NCI-H2107 treated with DMSO at 0.1 percent for 48 hours (cell line): ENCODE data around the gene ALOX15.
"Not testable (repeated sequence)": the region's sequence is repeated elsewhere in the genome, so short reads cannot be mapped to it uniquely, and the experiment has no call there.

Experiments
- DNase-seq: peaks from one replicate; lab custom pipeline; 2025; ENCODE audit not compliant: unreplicated experiment; lab: John Stamatoyannopoulos, UW

ALOX15 gene, protein sequence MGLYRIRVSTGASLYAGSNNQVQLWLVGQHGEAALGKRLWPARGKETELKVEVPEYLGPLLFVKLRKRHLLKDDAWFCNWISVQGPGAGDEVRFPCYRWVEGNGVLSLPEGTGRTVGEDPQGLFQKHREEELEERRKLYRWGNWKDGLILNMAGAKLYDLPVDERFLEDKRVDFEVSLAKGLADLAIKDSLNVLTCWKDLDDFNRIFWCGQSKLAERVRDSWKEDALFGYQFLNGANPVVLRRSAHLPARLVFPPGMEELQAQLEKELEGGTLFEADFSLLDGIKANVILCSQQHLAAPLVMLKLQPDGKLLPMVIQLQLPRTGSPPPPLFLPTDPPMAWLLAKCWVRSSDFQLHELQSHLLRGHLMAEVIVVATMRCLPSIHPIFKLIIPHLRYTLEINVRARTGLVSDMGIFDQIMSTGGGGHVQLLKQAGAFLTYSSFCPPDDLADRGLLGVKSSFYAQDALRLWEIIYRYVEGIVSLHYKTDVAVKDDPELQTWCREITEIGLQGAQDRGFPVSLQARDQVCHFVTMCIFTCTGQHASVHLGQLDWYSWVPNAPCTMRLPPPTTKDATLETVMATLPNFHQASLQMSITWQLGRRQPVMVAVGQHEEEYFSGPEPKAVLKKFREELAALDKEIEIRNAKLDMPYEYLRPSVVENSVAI

DNA sequence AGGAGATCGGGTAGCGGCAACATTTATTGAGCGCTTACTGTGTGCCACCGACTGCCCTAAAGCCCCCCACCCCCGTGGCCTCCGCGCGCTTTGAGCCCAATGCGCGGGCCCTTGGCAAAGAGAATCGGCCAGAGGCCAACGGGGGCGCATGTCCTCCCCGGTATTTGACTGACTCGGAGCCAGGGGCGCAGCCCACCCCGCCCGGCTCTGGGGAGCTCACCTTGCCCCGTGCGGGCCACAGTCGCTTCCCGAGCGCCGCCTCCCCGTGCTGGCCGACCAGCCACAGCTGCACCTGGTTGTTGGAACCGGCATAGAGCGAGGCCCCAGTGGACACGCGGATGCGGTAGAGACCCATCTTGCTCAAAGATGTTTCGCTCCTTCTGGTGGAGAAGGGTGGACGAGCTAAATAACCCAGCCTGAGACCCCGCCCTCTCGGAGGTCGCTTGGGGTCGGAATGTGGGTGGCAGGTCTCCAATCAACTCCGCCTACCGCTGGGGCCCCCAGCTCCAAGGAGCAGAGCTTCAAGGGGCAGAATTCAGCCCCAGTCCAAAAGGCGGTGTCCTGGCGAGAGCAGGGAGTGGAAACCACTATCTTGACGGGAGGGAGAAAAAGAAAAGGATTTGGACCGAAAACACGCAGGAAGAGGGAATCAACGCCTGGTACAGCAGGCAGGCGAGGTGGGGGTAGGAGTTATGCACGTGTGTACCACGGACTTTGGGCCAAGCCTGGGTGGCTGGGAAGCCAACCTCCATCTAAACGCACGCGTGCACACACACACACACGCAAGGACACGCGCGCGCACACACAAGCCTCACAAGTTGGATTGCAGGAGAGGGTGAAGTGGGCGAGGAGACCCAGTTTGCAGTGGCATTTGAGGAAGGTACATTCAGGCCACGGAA, at the start of gene ALOX15:
Gene ALOX15, minus strand, starts transcription at position 382 of the 899 bp plus-strand sequence. Its CDS starts 27 bp downstream, at position 355.
- no peak for DNase-seq

DNA sequence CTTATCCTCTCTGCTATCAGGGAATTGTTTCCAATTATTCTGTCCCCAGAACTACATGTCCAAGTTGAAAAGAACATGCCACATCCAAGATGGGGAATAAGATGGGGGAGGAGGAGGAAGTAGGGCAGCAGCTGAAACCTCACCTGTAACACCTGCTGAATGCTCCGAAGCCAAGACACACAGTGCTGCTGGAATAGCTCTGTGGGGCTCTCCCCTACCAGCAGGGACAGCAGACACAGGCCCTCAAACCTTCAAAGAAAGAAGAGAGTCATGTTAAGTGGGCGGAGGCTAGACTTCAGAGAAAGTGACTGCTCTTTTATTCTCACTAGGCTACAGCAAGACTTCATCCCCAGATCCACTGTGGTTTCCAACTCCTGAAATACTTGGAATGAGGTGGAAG, 49.3 kb upstream of the ALOX15 start:
- no peak for DNase-seq

DNA sequence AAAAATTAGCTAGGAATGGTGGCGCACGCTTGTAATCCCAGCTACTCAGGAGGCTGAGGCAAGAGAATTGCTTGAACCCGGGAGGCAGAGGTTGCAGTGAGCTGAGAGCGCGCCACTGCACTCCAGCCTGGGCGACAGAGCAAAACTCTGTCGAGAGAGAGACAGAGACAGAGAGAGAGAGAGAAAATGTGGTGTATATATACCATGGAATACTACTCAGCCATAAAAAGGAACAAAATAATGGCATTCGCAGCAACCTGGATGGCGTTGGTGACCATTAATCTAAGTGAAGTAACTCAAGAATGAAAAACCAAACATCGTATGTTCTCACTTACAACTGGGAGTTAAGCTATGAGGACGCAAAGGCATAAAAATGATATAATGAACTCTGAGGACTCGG, 48.4 kb upstream of the ALOX15 start:
- not testable (repeated sequence) for DNase-seq

DNA sequence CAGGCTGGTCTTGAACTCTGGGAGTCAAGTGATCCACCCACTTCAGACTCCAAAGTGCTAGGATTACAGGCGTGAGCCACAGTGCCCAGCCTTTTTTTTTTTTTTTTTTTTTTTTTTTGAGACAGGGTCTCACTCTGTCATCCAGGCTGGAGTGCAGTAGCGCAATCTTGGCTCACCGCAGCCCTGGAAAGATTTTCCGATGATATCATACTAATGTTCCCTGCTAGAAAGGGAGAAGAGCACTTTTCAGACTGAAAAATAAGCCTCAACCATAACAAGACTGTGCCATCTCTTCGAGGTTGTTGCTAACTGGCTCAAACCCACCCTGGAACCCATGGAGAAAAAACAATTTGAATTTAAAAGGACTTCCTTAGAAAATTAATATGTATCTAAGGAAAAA, 42.3 kb upstream of the ALOX15 start:
- DNase-seq = not testable (repeated sequence)

DNA sequence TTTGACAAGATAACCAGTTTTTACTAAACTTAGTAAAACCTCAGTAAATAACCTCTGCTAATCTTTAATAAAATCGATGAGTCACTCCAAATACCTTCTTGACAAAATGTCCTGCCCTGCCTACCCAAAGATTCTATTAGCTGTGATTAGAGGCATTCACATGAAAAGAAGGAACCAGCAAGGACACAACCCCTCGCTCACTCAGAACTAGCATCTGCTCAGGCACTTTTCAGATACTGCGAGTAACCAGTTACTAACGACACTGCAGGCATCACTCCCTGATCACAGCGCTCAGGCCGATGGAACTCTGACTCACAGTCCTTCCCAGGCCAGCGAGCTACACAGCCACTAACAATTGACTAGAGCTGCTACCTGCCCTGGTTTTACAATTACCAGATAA, 38.2 kb upstream of the ALOX15 start:
- DNase-seq = no peak

DNA sequence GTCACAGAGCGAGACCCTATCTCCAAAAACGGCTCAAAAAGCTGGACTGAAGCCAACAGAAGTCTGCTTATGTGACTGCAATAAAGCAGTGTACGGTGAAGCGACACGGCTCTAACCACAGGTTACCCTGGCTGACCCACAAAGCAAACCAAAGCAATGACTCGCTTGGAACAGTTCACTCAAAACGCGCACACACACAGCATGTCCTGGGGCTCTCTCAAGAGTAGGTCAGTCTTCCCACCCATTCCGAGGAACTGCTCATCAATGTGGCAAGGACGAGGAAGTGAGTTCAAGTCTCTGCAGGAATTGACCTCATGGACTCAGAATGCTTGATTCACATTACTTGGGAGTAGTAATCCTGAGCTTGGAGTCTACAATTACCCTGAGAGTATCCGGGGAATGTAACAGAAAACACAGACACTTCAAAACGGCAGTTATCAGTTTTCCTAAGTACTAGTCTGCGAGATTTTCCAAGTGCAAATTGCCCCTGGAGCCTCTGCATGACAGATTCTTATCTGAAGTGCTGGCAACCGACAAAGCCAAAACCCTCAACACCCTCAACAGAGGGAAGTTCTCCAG, 37.1 kb upstream of the ALOX15 start:
- no peak for DNase-seq

DNA sequence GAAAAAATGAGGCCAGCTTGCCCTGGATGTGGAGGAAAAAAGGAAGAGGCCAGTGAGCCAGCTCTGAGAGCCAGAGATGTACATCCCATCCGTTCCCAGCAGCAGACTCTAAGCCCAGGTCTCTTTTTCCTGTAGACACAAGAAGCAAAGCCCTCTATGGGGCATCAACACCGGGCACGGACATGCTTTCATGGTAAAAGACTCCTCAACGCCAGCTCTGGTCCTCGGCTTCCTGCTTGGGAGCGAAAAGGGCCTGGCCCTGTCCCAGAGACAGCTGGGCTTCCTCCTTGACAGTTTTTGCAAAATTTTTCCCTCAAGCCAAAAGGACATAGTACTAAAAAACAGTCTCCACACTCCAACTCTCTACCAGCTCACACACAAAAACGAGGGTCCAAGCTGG, 35.3 kb upstream of the ALOX15 start:
- no peak for DNase-seq

DNA sequence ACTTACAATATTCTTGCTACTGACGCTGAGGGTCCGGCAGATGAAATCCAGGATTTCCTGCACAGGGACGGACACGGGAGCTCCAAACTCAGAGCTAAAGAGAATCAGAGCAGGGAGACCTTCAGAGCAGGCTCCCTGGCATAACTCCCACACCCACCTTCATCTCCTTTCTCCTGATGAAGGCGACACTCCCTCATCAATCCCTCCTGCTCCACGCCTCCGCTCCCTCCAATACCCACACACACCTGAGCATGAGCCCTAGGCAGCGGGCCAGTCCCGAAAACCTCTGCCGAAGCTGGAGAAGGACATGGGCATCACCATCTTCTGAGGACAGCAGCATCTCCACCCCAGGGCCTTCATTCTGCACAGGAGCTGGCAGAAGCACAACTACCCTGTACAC, 34.3 kb upstream of the ALOX15 start:
- DNase-seq = no peak

DNA sequence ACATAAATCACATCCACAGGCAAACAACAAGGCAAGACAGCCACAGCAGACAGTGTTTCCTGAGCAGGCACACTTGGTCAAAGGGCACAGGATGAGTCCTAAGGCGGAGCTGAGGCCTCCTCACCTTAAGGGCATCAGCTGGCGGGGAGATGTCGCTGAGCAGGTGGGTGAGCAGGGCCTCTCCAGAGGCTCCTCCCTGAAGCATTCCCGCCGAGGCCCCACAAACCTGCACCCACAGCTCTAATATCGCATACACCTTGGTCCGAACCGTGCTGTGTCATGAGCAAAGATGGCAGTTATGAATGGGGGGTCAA, 33.2 kb upstream of the ALOX15 start:
- no peak for DNase-seq

DNA sequence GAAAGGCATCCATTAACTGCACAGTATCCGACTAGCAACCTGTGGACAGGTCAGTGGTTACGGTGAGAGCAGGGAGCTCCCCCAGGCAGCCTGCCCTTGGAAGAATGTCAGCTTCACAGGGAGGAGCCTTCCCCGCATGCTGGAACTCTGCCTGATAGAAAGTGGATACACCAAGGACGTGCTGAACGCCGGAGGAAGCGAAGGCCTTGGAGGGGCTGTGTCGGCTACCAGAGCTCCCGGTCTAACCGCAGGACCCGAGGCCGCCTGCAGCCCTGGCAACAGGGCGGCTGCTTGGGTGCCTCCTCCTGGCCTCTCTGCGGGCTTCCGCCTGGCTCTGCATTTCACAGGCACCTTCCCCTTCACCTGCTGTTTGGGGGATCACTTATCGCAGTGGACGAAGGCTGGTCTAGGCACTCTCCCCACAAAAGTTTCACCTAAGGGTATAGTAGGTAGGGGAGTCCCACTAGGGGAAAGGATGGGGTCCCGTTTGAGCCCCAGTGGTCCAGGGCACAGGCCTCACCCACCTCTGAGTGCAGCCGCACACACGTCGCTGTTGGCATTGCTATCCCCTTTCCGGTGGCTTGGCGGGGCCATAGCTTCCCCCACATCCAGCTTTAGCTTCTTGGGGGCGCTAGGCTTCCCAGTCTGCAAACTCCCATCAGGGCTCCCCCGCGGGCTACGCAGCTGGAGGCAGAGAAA, 32.7 kb upstream of the ALOX15 start:
- DNase-seq = no peak

DNA sequence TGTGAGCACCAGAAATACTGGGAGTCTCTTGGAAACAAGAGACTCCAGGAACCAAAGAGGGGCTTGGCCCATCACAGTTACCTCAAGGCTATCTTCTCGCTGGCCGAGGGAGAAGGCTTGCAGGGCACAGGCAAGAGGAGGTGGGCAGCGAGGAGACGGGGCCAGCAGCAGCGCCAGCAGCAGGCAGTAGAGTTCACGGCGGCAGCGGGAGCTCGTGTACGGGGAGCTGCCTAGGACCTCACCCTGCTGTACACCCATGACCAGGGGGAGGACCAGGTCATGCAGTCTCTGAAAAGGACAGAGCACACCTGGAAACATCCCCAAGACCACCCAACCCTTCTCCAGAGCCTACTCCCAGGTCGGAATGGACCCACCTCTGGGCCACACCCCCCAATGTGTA, 31.7 kb upstream of the ALOX15 start:
- no peak for DNase-seq

DNA sequence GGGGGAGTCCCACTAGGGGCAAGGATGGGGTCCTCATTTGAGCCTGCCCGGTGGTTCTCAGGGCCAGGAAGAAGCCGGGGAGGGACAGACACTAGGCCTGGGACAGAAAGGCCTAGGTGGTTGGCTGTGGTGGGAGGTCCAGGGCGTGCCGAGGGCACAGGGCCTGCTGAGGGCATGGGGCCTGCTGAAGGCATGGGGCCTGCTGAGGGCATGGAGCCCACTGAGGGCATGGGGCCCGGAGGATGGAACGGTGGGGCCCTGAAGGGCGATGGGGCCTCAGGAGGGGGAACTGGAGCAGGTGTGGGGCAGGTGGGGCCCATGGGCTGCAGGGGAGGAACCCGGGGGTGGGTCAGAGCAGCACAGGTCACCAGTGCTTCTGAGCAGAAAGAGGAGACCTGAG, 31.3 kb upstream of the ALOX15 start:
- DNase-seq = no peak

DNA sequence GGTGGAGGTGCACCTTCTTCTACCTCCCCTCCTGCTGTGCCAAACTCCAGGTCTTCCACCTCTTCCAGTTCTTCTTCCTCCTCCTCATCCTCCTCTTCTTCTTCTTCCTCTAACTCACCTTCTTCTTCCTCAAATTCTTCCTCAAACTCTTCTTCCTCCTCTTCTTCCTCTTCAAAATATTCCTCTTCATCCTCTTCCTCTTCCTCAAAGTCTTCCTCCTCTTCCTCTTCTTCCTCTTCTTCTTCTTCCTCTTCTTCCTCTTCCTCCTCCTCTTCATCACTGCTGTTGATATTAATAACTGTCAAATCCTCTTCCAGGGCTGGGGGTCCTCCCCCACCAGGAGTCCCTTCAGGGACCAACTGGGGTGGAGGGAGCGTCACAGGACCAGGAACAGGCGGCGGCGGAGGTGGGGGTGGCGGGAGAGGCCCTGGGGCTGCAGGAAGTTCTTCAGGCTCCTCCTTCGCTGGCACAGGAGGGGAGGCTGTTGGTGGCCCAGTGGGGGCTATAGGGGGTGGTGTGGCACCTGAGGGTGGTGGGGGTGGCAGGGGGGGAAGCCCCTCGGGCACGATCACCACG, 30.7 kb upstream of the ALOX15 start:
- DNase-seq = no peak

DNA sequence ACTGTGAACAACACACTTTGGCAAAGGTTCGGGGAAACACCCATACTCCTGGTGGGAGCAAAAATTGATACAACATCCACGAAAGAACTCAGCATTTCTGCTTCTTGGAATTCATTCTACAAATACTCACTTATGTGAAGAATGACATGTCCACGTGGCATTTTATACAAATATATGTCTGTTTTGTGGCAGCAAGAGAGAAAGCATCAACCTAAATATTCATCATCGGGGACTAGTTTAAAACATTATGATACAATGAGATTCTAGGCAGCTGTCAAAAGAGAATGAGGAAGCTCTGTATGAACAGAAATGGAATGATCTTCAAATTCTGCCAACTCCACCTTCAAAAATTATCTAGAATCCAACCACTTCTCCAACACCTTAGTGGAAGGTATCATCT, 25.7 kb upstream of the ALOX15 start:
- no peak for DNase-seq

DNA sequence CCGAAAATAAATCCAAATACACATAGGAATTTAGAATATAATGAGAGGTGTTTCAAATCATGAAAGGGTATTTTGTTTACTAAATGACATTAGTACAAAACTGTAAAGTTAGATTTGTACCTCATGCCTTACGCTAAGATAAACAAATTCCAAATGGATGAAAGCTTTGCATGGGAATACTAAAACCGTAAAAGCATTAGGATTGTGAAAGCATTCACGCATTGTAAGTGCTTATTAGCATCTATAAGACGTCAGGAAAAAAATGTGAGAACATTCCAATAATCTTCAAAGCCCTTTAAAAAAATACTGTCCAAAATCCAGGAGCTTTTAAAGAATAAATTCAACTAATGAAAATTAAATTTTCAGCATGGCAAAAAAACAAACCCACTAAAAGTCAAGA, 24.8 kb upstream of the ALOX15 start:
- no peak for DNase-seq

DNA sequence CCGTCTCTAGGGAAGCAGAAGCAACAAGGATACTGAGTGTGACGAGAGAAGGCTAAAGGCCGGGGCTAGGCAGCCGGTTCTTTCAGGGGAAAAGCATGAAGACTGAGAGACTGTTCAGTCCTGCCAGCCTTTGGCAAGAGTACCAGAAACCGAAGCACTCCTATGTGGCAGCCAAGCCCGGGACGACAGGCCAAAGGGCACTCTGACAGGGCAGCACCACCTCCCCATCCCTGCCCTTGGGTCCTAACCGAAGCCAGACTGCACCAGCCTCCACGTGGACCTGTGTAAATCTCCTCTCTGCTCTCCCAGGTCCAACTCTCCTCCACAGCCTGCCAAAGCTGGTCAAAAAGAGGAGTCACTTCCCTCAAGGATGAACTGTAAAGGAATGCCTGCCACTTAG, 23.5 kb upstream of the ALOX15 start:
- DNase-seq = no peak

DNA sequence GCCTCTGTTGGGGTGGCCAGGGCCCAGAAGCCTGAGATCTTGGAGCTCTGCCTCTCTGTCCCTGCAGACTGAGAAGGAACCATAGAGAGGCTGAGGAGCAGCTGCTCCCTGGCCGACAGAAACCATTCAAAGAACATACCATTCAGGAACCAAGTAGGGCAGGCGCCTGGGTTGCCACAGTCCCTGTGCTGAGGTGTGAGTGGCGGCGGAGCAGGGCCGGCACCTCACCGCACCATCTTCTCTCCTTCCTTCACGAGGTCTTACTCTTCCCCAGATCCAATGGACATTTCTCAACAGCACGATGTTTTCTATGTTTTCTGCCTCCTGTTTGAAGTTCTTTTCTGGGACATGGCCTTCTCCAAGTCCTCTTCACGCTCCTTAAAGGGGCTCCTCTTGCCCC, 22.8 kb upstream of the ALOX15 start:
- DNase-seq = no peak

DNA sequence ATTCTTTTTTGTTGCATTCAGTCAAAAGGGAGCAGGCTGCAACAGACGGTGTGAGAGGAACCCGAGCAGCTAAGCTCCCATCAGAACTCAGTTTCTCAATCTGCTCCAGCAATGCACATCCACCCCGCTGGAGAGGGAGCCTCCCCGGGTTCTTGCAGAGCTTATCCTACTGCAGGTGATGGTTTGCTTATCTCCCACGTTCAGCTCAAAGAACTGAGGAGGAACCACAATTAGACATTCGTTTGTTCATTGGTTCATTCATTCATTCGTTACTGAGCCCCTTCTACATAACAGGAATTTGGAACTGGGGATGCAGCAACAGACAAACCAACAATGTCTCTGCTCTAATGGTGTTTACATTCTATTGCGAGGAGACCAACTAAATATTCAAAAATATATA, 22.2 kb upstream of the ALOX15 start:
- DNase-seq = no peak

DNA sequence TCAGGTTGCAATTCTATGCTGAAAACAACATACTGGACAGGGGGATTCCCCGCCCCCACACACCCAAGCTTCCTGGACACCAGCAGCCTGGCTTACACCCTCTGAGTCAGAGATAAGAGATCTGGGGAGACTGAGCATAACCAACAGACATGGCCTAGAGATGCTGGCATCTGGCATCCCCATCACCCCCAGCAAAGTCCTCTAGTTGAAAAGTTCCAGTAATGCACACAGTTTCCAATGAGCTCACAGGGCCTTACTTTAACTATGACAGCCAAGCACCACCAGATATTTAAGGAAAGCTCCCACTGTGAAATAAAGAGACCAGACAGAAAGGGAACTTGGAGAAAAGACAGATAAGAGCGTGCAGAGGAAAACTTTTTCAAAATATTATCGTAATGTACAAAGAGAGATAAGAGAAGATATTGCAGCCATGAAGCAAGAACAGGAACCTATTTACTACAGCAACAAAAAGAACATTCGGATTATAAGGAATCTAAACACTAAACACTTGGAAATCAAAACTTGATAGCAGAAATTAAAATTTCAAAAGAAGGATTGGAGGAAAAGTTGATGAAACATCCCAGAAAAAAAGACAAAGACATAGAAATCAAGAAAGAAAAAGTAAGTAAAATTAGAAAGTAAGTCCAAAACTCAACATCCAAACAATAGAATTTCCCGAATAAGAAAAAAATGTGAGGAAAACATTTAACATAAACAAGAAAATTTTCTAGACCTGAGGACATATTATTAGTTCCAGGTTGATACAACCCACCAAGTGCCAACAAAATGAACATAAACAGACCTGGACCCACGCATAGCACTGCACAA, 17.2 kb upstream of the ALOX15 start:
- no peak for DNase-seq

DNA sequence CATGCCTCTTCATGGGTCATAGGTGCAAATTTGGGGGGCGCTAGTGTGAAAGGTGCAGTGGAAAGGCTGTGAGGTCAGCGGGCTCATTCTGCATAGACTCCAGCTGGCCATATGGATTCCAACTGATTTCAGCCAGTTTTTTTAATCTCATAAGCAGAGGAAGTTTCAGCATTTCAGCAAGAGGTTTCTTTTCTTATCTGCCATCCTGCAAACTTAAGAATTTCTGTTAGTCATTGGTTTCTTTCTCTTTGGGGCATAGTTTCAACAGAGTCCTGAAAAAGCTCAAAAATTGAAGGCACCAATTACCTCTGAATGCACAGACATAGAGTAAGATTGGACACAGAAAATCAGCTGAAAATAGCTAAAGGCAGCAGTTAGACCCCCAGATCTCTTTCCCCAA, 16.2 kb upstream of the ALOX15 start:
- DNase-seq = no peak
